GM23338 (cell line): ENCODE results near the gene HOXA11. TPM values are rescaled to one million over a fixed set of nuclear protein-coding genes. Genes with fewer than 3 reads are reported as not detected.

Experiments
- ATAC-seq: fragments of 200-7000 bp; cut with Tn5 transposase; 3 replicates; pipeline ENCODE4 v1.9.1; 2020
- DNase-seq: peaks from one replicate; pipeline ENCODE4 v3.0.0-alpha.2; 2015; ENCODE audit warnings: low spot score
- H2AFZ ChIP-seq: fragments of 200-600 bp; sonication (generic); 2 replicates; pipeline ENCODE4 v1.8.0; 2016; ENCODE audit warnings: antibody characterized with exemption, mild to moderate bottlenecking, moderate library complexity
- H3F3A ChIP-seq: fragments of 200-600 bp; sonication (generic); replicated peaks from 2 replicates; pipeline ENCODE4 v1.8.0; 2017; ENCODE audit warnings: antibody characterized with exemption, mixed run types, low read depth
- H3K27ac ChIP-seq: fragments of 200-600 bp; sonication (generic); 2 replicates; pipeline ENCODE4 v1.6.1; 2016; ENCODE audit warnings: low read depth
- H3K27me3 ChIP-seq: fragments of 200-600 bp; sonication (generic); 2 replicates; pipeline ENCODE4 v1.8.0; 2016; ENCODE audit warnings: mild to moderate bottlenecking, mixed run types, moderate library complexity; ENCODE audit not compliant: insufficient read depth
- H3K36me3 ChIP-seq: fragments of 200-600 bp; sonication (generic); 2 replicates; pipeline ENCODE4 v1.8.0; 2016; ENCODE audit warnings: mild to moderate bottlenecking; ENCODE audit not compliant: insufficient read depth
- H3K4me1 ChIP-seq: fragments of 200-600 bp; sonication (generic); 2 replicates; pipeline ENCODE4 v1.8.0; 2016; ENCODE audit warnings: mild to moderate bottlenecking, moderate library complexity; ENCODE audit not compliant: insufficient read depth
- H3K4me2 ChIP-seq: fragments of 200-600 bp; sonication (generic); 2 replicates; pipeline ENCODE4 v1.7.1; 2017; ENCODE audit warnings: mixed run types
- H3K4me3 ChIP-seq: fragments of 200-600 bp; sonication (generic); 2 replicates; pipeline ENCODE4 v1.6.1; 2016; ENCODE audit warnings: mixed run types
- H3K79me2 ChIP-seq: fragments of 200-600 bp; sonication (generic); replicated peaks from 2 replicates; pipeline ENCODE4 v1.8.0; 2017; ENCODE audit warnings: mild to moderate bottlenecking; ENCODE audit not compliant: insufficient read depth
- H3K9me2 ChIP-seq: fragments of 200-600 bp; sonication (generic); 2 replicates; pipeline ENCODE4 v1.8.0; 2017; ENCODE audit not compliant: insufficient read depth
- H4K20me1 ChIP-seq: fragments of 200-600 bp; sonication (generic); replicated peaks from 2 replicates; pipeline ENCODE4 v1.8.0; 2017; ENCODE audit warnings: mild to moderate bottlenecking; ENCODE audit not compliant: insufficient read depth
- H3K27ac Mint-ChIP-seq: 2 replicates; pipeline ENCODE4 v1.8.0; 2020; ENCODE audit warnings: inconsistent platforms, mild to moderate bottlenecking, moderate library complexity, mixed read lengths
- H3K27me3 Mint-ChIP-seq: 3 replicates; pipeline ENCODE4 v1.8.0; 2022; ENCODE audit warnings: low read depth, mild to moderate bottlenecking, moderate library complexity, mixed read lengths, inconsistent platforms; ENCODE audit not compliant: insufficient read depth, poor library complexity
- H3K36me3 Mint-ChIP-seq: 3 replicates; pipeline ENCODE4 v1.8.0; 2021; ENCODE audit warnings: low read depth, mild to moderate bottlenecking, inconsistent platforms, moderate library complexity, mixed read lengths
- H3K4me1 Mint-ChIP-seq: 3 replicates; pipeline ENCODE4 v1.8.0; 2020; ENCODE audit warnings: mild to moderate bottlenecking, inconsistent platforms, mixed read lengths
- H3K4me3 Mint-ChIP-seq: 3 replicates; pipeline ENCODE4 v1.8.0; 2021; ENCODE audit warnings: moderate library complexity, mild to moderate bottlenecking, inconsistent platforms, mixed read lengths
- H3K9me3 Mint-ChIP-seq: 3 replicates; pipeline ENCODE4 v1.8.0; 2020; ENCODE audit warnings: moderate library complexity, mild to moderate bottlenecking, inconsistent platforms, mixed read lengths
- CREB1 ChIP-seq: fragments of 250-450 bp; sonication (Bioruptor Pico); IDR thresholded peaks from 2 replicates; pipeline ENCODE4 v1.5.0; 2020; ENCODE audit warnings: low read depth, mild to moderate bottlenecking, moderate library complexity
- ETS1 ChIP-seq: IDR thresholded peaks from 2 replicates; pipeline ENCODE4 v1.6.1; 2016; ENCODE audit warnings: antibody characterized with exemption
- EZH2 ChIP-seq: fragments of 200-600 bp; sonication (generic); IDR thresholded peaks from one replicate; pipeline ENCODE4 v1.8.0; 2017; ENCODE audit warnings: antibody characterized with exemption, mild to moderate bottlenecking, low read depth; ENCODE audit not compliant: unreplicated experiment
- EZH2phosphoT487 ChIP-seq: fragments of 200-600 bp; sonication (generic); IDR thresholded peaks from one replicate; pipeline ENCODE4 v1.8.1; 2018; ENCODE audit warnings: antibody characterized with exemption; ENCODE audit not compliant: unreplicated experiment
- STAT1 ChIP-seq: IDR thresholded peaks from one replicate; pipeline ENCODE4 v1.6.1; 2016; ENCODE audit warnings: antibody characterized with exemption; ENCODE audit not compliant: unreplicated experiment
- ZNF462 ChIP-seq: fragments of 250-450 bp; sonication (Bioruptor Pico); IDR thresholded peaks from 2 replicates; pipeline ENCODE4 v1.5.0; 2020; ENCODE audit warnings: mild to moderate bottlenecking, moderate library complexity
- polyA plus RNA-seq: library from polyadenylated mRNA; unstranded; fragments of >200 nt; fragmentation: Nextera tagmentation; extraction: Ambion mirVana; gene quantifications from 2 replicates; pipeline ENCODE4 v1.2.1, GENCODE V29; 2016
- total RNA-seq: library from RNA; depleted of rRNA; stranded (reverse); fragments of >200 nt; shearing (Covaris generic); gene quantifications from 2 replicates; pipeline ENCODE4 v1.2.3, GENCODE V29; 2014
- TF ChIP-seq, protein P1 (sequence below): IDR thresholded peaks from one replicate; pipeline ENCODE4 v1.6.1; 2018; ENCODE audit warnings: antibody characterized with exemption; ENCODE audit not compliant: unreplicated experiment

HOXA11 gene
- total and polyA plus RNA-seq, 2 experiments from 2014 or later: not detected

DNA sequence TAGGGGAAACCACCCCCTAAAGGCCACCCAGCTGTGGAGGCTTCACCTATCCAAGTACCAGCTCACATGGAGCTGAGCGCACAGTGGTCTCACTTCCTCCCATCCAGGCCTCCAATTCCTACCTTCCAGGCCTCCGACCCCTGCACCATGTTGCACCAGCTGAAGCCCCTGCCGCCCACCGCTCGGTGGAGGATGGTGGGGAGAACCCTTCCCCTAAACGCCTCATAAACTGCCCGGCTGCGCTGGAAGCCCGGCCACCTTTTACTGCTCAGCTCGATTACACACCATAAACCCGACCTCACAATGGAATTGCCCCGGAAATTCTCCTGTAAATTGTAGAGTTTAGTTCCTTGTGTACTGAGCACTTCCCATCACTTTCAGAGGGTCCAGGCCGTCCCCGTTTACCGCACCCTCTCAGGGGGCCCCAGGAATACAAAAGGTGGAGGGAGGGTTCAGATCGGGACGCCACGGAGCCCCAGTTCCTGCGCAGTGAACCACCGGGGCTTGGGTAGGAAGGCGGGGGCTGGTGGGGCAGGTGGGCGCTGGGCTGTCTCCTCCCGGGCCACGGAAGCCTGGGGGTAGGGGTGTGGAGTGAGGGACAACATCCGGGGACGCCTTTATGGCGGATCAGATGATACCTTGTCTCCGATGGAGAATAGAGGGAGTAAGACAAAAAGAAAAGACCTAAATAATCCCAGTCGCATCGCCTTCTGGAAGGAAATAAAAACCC, 27.2 kb downstream of the HOXA11 start:
- H3K4me2 ChIP-seq: no peak overlapping the region
- H3K4me1 ChIP-seq: peaks cover 4% of the 10 kb centered on the region; the same call in 1 of the 2 replicates
- DNase-seq: no peak
- no peaks in the 10 kb centered on the region for H3K36me3 ChIP-seq
- peaks cover 24% of the 10 kb centered on the region for H3F3A ChIP-seq
- no peak overlapping the region for H2AFZ ChIP-seq
- H3K27me3 ChIP-seq: peaks cover 100% of the 10 kb centered on the region
- H3K27ac ChIP-seq: no peak overlapping the region
- H4K20me1 ChIP-seq: peaks cover 50% of the 10 kb centered on the region
- H3K4me3 ChIP-seq: no peak overlapping the region
- no peaks in the 10 kb centered on the region for H3K9me2 ChIP-seq
- Mint-ChIP-seq H3K4me1 (peaks cover 11% of the 10 kb centered on the region), H3K9me3 (peaks cover 12% of the 10 kb centered on the region; the same call in 2 of the 3 replicates), H3K36me3 (no peaks in the 10 kb centered on the region; the same call in 2 of the 3 replicates), H3K27ac (no peak overlapping the region), H3K4me3 (no peak overlapping the region; the same call in 2 of the 3 replicates), H3K27me3 (peaks cover 99% of the 10 kb centered on the region)
- H3K79me2 ChIP-seq: no peaks in the 10 kb centered on the region
- ATAC-seq: no peak
- peak; percentile 92 for TF ChIP-seq EZH2
- TF ChIP-seq EZH2phosphoT487: peak; percentile 87
- no peak for TF ChIP-seq STAT1
- TF ChIP-seq ETS1: no peak
- TF ChIP-seq CREB1 (CRISPR knock-in tag): no peak
- TF ChIP-seq, protein P1, sequence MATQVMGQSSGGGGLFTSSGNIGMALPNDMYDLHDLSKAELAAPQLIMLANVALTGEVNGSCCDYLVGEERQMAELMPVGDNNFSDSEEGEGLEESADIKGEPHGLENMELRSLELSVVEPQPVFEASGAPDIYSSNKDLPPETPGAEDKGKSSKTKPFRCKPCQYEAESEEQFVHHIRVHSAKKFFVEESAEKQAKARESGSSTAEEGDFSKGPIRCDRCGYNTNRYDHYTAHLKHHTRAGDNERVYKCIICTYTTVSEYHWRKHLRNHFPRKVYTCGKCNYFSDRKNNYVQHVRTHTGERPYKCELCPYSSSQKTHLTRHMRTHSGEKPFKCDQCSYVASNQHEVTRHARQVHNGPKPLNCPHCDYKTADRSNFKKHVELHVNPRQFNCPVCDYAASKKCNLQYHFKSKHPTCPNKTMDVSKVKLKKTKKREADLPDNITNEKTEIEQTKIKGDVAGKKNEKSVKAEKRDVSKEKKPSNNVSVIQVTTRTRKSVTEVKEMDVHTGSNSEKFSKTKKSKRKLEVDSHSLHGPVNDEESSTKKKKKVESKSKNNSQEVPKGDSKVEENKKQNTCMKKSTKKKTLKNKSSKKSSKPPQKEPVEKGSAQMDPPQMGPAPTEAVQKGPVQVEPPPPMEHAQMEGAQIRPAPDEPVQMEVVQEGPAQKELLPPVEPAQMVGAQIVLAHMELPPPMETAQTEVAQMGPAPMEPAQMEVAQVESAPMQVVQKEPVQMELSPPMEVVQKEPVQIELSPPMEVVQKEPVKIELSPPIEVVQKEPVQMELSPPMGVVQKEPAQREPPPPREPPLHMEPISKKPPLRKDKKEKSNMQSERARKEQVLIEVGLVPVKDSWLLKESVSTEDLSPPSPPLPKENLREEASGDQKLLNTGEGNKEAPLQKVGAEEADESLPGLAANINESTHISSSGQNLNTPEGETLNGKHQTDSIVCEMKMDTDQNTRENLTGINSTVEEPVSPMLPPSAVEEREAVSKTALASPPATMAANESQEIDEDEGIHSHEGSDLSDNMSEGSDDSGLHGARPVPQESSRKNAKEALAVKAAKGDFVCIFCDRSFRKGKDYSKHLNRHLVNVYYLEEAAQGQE: no peak

GRCh38 chr7:27156916-27157701, 27.9 kb downstream of the HOXA11 start:
- no peak overlapping the region for H2AFZ ChIP-seq
- no peak overlapping the region for H3K27ac Mint-ChIP-seq
- peaks cover 12% of the 10 kb centered on the region; the same call in 2 of the 3 replicates for H3K9me3 Mint-ChIP-seq
- no peak overlapping the region for H3K27ac ChIP-seq
- peaks cover 11% of the 10 kb centered on the region for H3K4me1 Mint-ChIP-seq
- H4K20me1 ChIP-seq: peaks cover 45% of the 10 kb centered on the region
- H3K27me3 ChIP-seq: peaks cover 100% of the 10 kb centered on the region
- H3K4me2 ChIP-seq: peak overlapping the region; percentile 83
- no peak; the same call in 2 of the 3 replicates for ATAC-seq
- H3K27me3 Mint-ChIP-seq: peaks cover 99% of the 10 kb centered on the region
- peaks cover 27% of the 10 kb centered on the region for H3F3A ChIP-seq
- H3K4me3 ChIP-seq: peak overlapping the region; percentile 56
- H3K36me3 ChIP-seq: no peaks in the 10 kb centered on the region
- H3K9me2 ChIP-seq: no peaks in the 10 kb centered on the region
- H3K4me1 ChIP-seq: peaks cover 4% of the 10 kb centered on the region; the same call in 1 of the 2 replicates
- H3K4me3 Mint-ChIP-seq: 0 out of 3 replicates have a peak overlapping the region, but pooled peaks have one; percentile 14
- DNase-seq: no peak
- H3K79me2 ChIP-seq: no peaks in the 10 kb centered on the region
- H3K36me3 Mint-ChIP-seq: no peaks in the 10 kb centered on the region; the same call in 2 of the 3 replicates
- TF ChIP-seq EZH2phosphoT487 (no peak), ZNF462 (CRISPR knock-in tag) (no peak), EZH2 (peak; percentile 90)
